HG03558 (cell line): ENCODE data around the gene GULP1.

Experiments used
- ATAC-seq: cut with Tn5 transposase; IDR thresholded peaks from one replicate; pipeline ENCODE4 v1.9.1; 2021; ENCODE audit warnings: moderate number of reproducible peaks; ENCODE audit not compliant: unreplicated experiment; ENCODE audit errors: extremely low read depth

GULP1 gene

DNA sequence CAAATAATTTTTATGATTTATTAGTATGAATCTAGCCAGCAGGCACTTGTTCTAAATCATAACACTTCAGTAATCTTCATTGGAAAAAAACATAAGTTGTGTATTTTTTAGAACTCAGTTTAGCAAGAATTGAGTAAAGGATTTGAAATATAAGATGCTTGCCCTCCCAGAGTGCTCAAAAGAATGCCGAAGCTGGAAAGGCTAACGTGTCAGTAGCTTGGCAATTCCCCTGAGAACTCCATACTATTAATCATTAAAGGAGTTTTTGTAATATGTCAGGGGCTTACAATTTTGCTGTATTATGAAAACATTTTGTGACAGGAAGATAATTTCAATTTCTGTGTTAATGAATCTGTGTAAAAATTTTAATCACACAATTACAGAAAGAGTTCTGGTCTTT is 122.7 kb downstream of the GULP1 start:
- no peak for ATAC-seq

DNA sequence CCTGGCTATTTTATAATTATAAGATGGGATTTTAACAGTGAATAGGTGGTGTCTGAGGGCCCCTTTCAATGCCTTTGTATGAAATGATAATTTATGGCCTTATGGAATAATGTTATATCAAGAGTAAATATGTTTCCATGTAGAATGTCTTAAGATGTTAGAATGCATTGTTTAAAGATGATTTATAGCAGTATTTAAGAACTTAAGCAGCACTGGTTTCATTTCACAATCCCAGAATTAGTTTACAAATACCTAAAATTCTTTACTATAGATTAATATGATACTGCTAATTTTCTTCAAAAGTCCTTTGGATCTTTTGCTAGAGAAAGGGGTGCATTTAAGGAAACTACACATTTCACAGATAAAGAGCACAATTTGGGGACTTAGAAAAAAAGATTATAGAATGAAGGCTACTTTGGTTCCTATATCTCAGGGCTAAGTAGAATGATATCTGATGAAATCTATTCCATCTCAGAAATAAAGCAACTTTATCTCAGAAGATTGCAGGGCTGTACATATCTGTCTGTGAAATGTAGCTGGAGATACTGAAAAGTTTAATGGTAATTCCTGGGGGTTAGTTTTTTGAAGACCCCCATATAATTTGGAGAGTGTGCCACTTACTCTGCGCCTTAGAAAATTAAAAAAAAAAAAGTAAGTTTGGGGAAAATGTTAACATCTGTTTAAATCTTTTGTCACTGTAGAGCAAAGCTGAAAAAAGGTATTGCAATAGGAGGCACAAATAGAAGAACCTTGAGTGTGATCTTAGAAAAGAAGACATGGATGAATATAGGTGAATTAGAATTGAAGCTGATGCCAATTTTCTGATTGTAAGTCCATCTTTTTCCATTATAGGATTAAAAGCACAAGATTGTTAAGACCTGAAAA is 123.4 kb downstream of the GULP1 start:
- no peak for ATAC-seq

GRCh38 chr2:188415754-188416083 is 124.0 kb downstream of the GULP1 start:
- no peak for ATAC-seq

- ATAC-seq: no peak
These were observed 124.7 kb downstream of the GULP1 start for GRCh38 chr2:188416367-188416766.

- no peak for ATAC-seq
These were observed 131.1 kb downstream of the GULP1 start for GRCh38 chr2:188422726-188423125.

DNA sequence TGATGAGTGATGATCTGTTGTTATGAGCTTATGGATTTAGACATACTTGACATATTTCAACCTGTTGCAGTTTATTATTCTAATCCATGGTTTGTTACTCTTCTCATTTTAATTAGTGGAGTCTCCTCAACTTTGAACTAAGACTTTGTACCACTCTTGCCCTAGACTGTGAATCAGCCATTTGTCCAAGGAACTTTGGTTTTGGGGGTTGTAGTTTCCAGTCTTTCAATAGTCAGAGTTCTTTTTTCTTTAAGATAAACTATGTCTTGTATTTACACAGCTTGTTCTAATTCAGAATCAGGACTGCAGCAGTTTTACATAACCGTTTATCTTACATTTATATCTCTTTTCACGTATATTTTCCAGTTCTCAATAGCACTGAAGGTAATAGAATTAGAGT is 133.6 kb downstream of the GULP1 start:
- no peak for ATAC-seq

- ATAC-seq: no peak
These were observed 134.4 kb downstream of the GULP1 start for GRCh38 chr2:188426121-188426520.

DNA sequence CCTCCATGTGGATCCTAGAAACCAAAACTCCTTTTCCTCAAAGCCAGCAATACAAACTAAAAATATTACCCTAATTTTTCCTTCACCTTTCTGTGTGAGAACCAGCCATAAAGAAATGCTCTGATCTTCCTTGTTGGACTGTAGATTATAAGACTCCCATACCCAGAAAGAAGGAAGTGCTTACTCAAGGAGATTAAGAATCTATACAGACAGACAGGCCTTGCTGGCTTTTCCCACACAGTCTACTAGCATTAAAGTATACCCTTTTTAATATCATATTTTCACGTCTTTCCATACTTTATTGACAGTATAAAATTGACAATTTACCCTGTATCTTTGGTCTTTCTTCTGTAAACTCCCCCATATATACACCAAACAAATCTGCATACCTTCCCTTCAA is 139.0 kb downstream of the GULP1 start:
- ATAC-seq: no peak

GRCh38 chr2:188434018-188434417 is 142.3 kb downstream of the GULP1 start:
- no peak for ATAC-seq

- ATAC-seq: no peak
These were observed 143.4 kb downstream of the GULP1 start for GRCh38 chr2:188435115-188435514.

DNA sequence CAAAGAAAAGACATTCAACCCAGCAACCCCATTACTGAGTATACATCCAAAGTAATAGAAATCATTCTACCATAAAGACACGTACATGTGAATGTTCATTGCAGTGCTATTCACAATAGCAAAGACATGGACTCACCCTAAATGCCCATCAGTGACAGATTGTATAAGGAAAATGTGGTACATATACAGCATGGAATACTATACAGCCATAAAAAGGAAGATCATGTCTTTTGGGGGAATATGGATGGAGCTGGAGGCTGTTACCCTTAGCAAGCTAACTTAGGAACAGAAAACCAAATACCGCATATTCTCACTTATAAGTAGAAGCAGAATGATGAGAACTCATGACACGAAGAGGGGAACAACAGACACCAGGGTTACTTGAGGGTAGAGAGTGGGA is 145.9 kb downstream of the GULP1 start:
- no peak for ATAC-seq

GRCh38 chr2:188439986-188440385 is 148.3 kb downstream of the GULP1 start:
- no peak for ATAC-seq

GRCh38 chr2:188440849-188441248 is 149.2 kb downstream of the GULP1 start:
- ATAC-seq: no peak

- ATAC-seq: no peak
These were observed 149.7 kb downstream of the GULP1 start for GRCh38 chr2:188441288-188441947.

- no peak for ATAC-seq
These were observed 151.5 kb downstream of the GULP1 start for GRCh38 chr2:188443207-188443606.

- ATAC-seq: no peak
These were observed 152.6 kb downstream of the GULP1 start for GRCh38 chr2:188444106-188444835.

GRCh38 chr2:188449561-188449960 is 157.9 kb downstream of the GULP1 start:
- ATAC-seq: no peak

GRCh38 chr2:188449971-188450370 is 158.3 kb downstream of the GULP1 start:
- ATAC-seq: no peak

- no peak for ATAC-seq
These were observed 159.2 kb downstream of the GULP1 start for GRCh38 chr2:188450732-188451483.

DNA sequence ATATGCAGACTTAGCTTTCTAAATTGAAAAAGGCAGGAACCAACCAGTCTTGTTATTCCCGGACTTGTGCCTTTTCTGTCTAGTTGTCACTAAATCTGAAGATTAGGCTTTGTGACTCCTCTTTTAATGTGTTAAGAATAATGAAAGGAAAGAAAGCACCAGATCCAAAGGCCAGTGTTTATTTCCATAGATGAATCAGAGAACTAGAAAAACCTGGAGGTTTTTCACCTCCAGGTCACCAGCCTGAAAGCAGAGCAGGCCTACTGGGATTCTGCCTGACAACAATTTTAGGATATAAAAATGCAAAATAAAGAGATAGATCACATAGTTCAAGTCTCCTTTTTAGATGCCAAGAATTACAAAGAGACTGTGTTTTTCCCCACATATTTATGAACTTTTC is 160.4 kb downstream of the GULP1 start:
- ATAC-seq: no peak
